ENCODE data around the gene CHST3.

GRCh38 chr10:72031706-72032105 lies 67.5 kb downstream of the CHST3 start:
- no peak for TF ChIP-seq POLR2AphosphoS5 (IDR thresholded peaks at IDR 0.05)
- TF ChIP-seq CTCF (IDR thresholded peaks at IDR 0.05), result no peak
- no peak for TF ChIP-seq EP300 (IDR thresholded peaks at IDR 0.05)
- no peak for TF ChIP-seq POLR2A (IDR thresholded peaks at IDR 0.05)
